AG10803 (cell line): Measurements from ENCODE around the gene CRYBB1.

ENCODE experiments used
- DNase-seq: peaks from one replicate; pipeline ENCODE4 v3.0.0; 2010; ENCODE audit warnings: low read depth
- H3K4me3 ChIP-seq: 2 replicates; pipeline ENCODE4 v1.5.1; 2011; ENCODE audit warnings: mild to moderate bottlenecking, low read length, control low read depth
- CTCF ChIP-seq: conservative IDR thresholded peaks from 2 replicates; pipeline ENCODE4 v1.5.1; 2011; ENCODE audit warnings: mild to moderate bottlenecking, low read length, control low read depth, inconsistent platforms

The CRYBB1 gene

GRCh38 chr22:26660356-26660755 lies 42.5 kb upstream of the CRYBB1 start:
- H3K4me3 ChIP-seq, result no peak overlapping the region
- TF ChIP-seq CTCF, result no peak
- no peak for DNase-seq

GRCh38 chr22:26658671-26659478 lies 41.0 kb upstream of the CRYBB1 start:
- peak; percentile 90 for DNase-seq
- peak overlapping the region; percentile 48 for H3K4me3 ChIP-seq
- TF ChIP-seq CTCF, result no peak

- peak overlapping the region; percentile 48 for H3K4me3 ChIP-seq
- DNase-seq, result no peak
- TF ChIP-seq CTCF, result no peak
These were observed 40.3 kb upstream of the CRYBB1 start for GRCh38 chr22:26658161-26658560.

- no peak for DNase-seq
- TF ChIP-seq CTCF, result no peak
- H3K4me3 ChIP-seq, result peak within 1 kb of the TSS; percentile 57
These were observed 39.3 kb upstream of the CRYBB1 start, which contains the start of gene MIAT for GRCh38 chr22:26656891-26657851. Gene MIAT (plus strand): TSS chr22:26657588.

GRCh38 chr22:26651815-26652214 lies 34.0 kb upstream of the CRYBB1 start:
- DNase-seq, result no peak
- no peak overlapping the region for H3K4me3 ChIP-seq
- TF ChIP-seq CTCF, result no peak

- no peak for DNase-seq
- no peak for TF ChIP-seq CTCF
- no peak overlapping the region for H3K4me3 ChIP-seq
These were observed 33.0 kb upstream of the CRYBB1 start for GRCh38 chr22:26650722-26651421.
